Parathyroid adenoma (tissue), 2 donors: Measurements from ENCODE around the gene ZNF32.

Experiments
- H2AFZ ChIP-seq: fragments of 300-600 bp; sonication (generic); one replicate; pipeline ENCODE4 v1.7.0; 2017; ENCODE audit warnings: antibody characterized with exemption, mild to moderate bottlenecking
- H3K27ac ChIP-seq: fragments of 300-600 bp; sonication (generic); one replicate; pipeline ENCODE4 v1.7.0; 2017
- H3K27me3 ChIP-seq: fragments of 300-600 bp; sonication (generic); one replicate; pipeline ENCODE4 v1.7.0; 2017; ENCODE audit warnings: low read length; ENCODE audit not compliant: control insufficient read depth, insufficient read depth
- H3K36me3 ChIP-seq: fragments of 300-600 bp; sonication (generic); one replicate; pipeline ENCODE4 v1.7.0; 2017; ENCODE audit warnings: low read length; ENCODE audit not compliant: control insufficient read depth, insufficient read depth
- H3K4me1 ChIP-seq: fragments of 300-600 bp; sonication (generic); one replicate; pipeline ENCODE4 v1.7.0; 2017; ENCODE audit warnings: control low read depth
- H3K4me2 ChIP-seq: fragments of 300-600 bp; sonication (generic); one replicate; pipeline ENCODE4 v1.7.0; 2017; ENCODE audit warnings: low read length
- H3K4me3 ChIP-seq: fragments of 300-600 bp; sonication (generic); one replicate; pipeline ENCODE4 v1.7.0; 2017; ENCODE audit warnings: low read depth, low read length
- H3K79me2 ChIP-seq: fragments of 300-600 bp; sonication (generic); one replicate; pipeline ENCODE4 v1.7.0; 2017; ENCODE audit warnings: control low read depth
- H3K9ac ChIP-seq: fragments of 300-600 bp; sonication (generic); one replicate; pipeline ENCODE4 v1.7.0; 2017; ENCODE audit warnings: mild to moderate bottlenecking
- H3K9me3 ChIP-seq: fragments of 300-600 bp; sonication (generic); one replicate; pipeline ENCODE4 v1.7.0; 2017; ENCODE audit warnings: low read length; ENCODE audit not compliant: control insufficient read depth
- CTCF ChIP-seq: fragments of 300-600 bp; sonication (generic); IDR thresholded peaks from one replicate; pipeline ENCODE4 v1.7.0; 2017; ENCODE audit warnings: antibody characterized with exemption, mild to moderate bottlenecking
- donor health status: primary hyperparathyroidism.

ZNF32 gene

GRCh38 chr10:43694526-43694925 is 45.8 kb upstream of the ZNF32 start:
- H3K27ac ChIP-seq, result no peak overlapping the region
- H3K9ac ChIP-seq, result no peak overlapping the region
- no peaks in the 10 kb centered on the region for H3K9me3 ChIP-seq
- no peak for TF ChIP-seq CTCF
- no peaks in the 10 kb centered on the region for H3K36me3 ChIP-seq
- no peaks in the 10 kb centered on the region for H3K79me2 ChIP-seq
- no peak overlapping the region for H3K4me2 ChIP-seq
- H3K4me3 ChIP-seq, result no peak overlapping the region
- H3K27me3 ChIP-seq, result no peaks in the 10 kb centered on the region
- H3K4me1 ChIP-seq, result no peaks in the 10 kb centered on the region
- no peak overlapping the region for H2AFZ ChIP-seq

- Histone ChIP-seq H3K27me3 (no peaks in the 10 kb centered on the region), H3K4me2 (no peak overlapping the region), H3K4me1 (no peaks in the 10 kb centered on the region), H3K9me3 (no peaks in the 10 kb centered on the region), H3K36me3 (no peaks in the 10 kb centered on the region), H3K27ac (no peak overlapping the region), H2AFZ (no peak overlapping the region), H3K79me2 (no peaks in the 10 kb centered on the region), H3K9ac (no peak overlapping the region), H3K4me3 (no peak overlapping the region)
- no peak for TF ChIP-seq CTCF
Observed at GRCh38 chr10:43693602-43694001, 44.9 kb upstream of the ZNF32 start.

GRCh38 chr10:43692051-43692825 is 43.6 kb upstream of the ZNF32 start:
- no peaks in the 10 kb centered on the region for H3K27me3 ChIP-seq
- no peaks in the 10 kb centered on the region for H3K9me3 ChIP-seq
- TF ChIP-seq CTCF, result no peak

GRCh38 chr10:43691485-43691884 is 42.8 kb upstream of the ZNF32 start:
- H2AFZ ChIP-seq, result no peak overlapping the region
- H3K9me3 ChIP-seq, result no peaks in the 10 kb centered on the region
- no peaks in the 10 kb centered on the region for H3K79me2 ChIP-seq
- H3K36me3 ChIP-seq, result no peaks in the 10 kb centered on the region
- H3K9ac ChIP-seq, result no peak overlapping the region
- no peaks in the 10 kb centered on the region for H3K27me3 ChIP-seq
- no peak overlapping the region for H3K27ac ChIP-seq
- TF ChIP-seq CTCF, result no peak
- no peaks in the 10 kb centered on the region for H3K4me1 ChIP-seq
- H3K4me3 ChIP-seq, result no peak overlapping the region
- no peak overlapping the region for H3K4me2 ChIP-seq

More at GRCh38 chr10:43692051-43692825, 43.6 kb upstream of the ZNF32 start:
- no peaks in the 10 kb centered on the region for H3K79me2 ChIP-seq
- H3K4me2 ChIP-seq, result no peak overlapping the region
- no peak overlapping the region for H3K4me3 ChIP-seq
- no peak overlapping the region for H3K27ac ChIP-seq
- no peak overlapping the region for H3K9ac ChIP-seq
- no peaks in the 10 kb centered on the region for H3K36me3 ChIP-seq
- no peak overlapping the region for H2AFZ ChIP-seq
- H3K4me1 ChIP-seq, result no peaks in the 10 kb centered on the region
